Hepatocyte (in vitro differentiated cells): ENCODE results near the gene GFPT2. TPM values are rescaled to one million over a fixed set of nuclear protein-coding genes. Genes with fewer than 3 reads are reported as not detected.

Experiments
- DNase-seq: peaks from one replicate; pipeline ENCODE4 v3.0.0-alpha.2; 2016; ENCODE audit warnings: low spot score
- H2AFZ ChIP-seq: fragments of 200-600 bp; sonication (generic); 2 replicates; pipeline ENCODE4 v1.6.0; 2016; ENCODE audit warnings: antibody characterized with exemption, mild to moderate bottlenecking
- H3K27ac ChIP-seq: fragments of 200-600 bp; sonication (generic); 2 replicates; pipeline ENCODE4 v1.5.1; 2016; ENCODE audit warnings: mild to moderate bottlenecking
- H3K27me3 ChIP-seq: fragments of 200-600 bp; sonication (generic); 2 replicates; pipeline ENCODE4 v1.6.1; 2016
- H3K36me3 ChIP-seq: fragments of 200-600 bp; sonication (generic); replicated peaks from 2 replicates; pipeline ENCODE4 v1.5.1; 2016; ENCODE audit warnings: low read depth; ENCODE audit not compliant: insufficient read depth
- H3K4me1 ChIP-seq: fragments of 200-600 bp; sonication (generic); 2 replicates; pipeline ENCODE4 v1.5.1; 2016; ENCODE audit warnings: mild to moderate bottlenecking, moderate library complexity; ENCODE audit not compliant: insufficient read depth
- H3K4me2 ChIP-seq: fragments of 200-600 bp; sonication (generic); 2 replicates; pipeline ENCODE4 v1.6.0; 2016
- H3K4me3 ChIP-seq: fragments of 200-600 bp; sonication (generic); 2 replicates; pipeline ENCODE4 v1.5.1; 2016; ENCODE audit warnings: mild to moderate bottlenecking
- H3K79me2 ChIP-seq: fragments of 200-600 bp; sonication (generic); 2 replicates; pipeline ENCODE4 v1.6.0; 2017; ENCODE audit warnings: mild to moderate bottlenecking
- H3K9me2 ChIP-seq: fragments of 200-600 bp; sonication (generic); replicated peaks from 2 replicates; pipeline ENCODE4 v1.6.0; 2017; ENCODE audit warnings: mild to moderate bottlenecking; ENCODE audit not compliant: insufficient read depth
- H3K9me3 ChIP-seq: fragments of 200-600 bp; sonication (generic); 2 replicates; pipeline ENCODE4 v1.5.1; 2016; ENCODE audit warnings: low read depth, mild to moderate bottlenecking
- H4K20me1 ChIP-seq: fragments of 200-600 bp; sonication (generic); 2 replicates; pipeline ENCODE4 v1.6.0; 2016; ENCODE audit warnings: mild to moderate bottlenecking; ENCODE audit not compliant: insufficient read depth, poor library complexity, severe bottlenecking
- CTCF ChIP-seq: fragments of 200-600 bp; sonication (generic); IDR thresholded peaks from 2 replicates; pipeline ENCODE4 v1.5.1; 2016; ENCODE audit warnings: antibody characterized with exemption, mild to moderate bottlenecking; ENCODE audit not compliant: poor library complexity
- EZH2 ChIP-seq: fragments of 200-600 bp; sonication (generic); IDR thresholded peaks from 2 replicates; pipeline ENCODE4 v1.6.1; 2016; ENCODE audit warnings: antibody characterized with exemption, mild to moderate bottlenecking, borderline replicate concordance
- EZH2phosphoT487 ChIP-seq: fragments of 200-600 bp; sonication (generic); IDR thresholded peaks from one replicate; pipeline ENCODE4 v1.6.1; 2018; ENCODE audit warnings: antibody characterized with exemption, mild to moderate bottlenecking, low read depth, moderate library complexity; ENCODE audit not compliant: unreplicated experiment, severe bottlenecking
- WGBS: methylation state at CpG from one replicate; pipeline ENCODE4 v1.1.6; 2016; ENCODE audit warnings: low lambda C conversion rate; ENCODE audit errors: missing lambda C conversion rate; 5-methylcytosine and 5-hydroxymethylcytosine counted together
- polyA plus RNA-seq: library from polyadenylated mRNA; unstranded; fragments of >200 nt; fragmentation: Nextera tagmentation; extraction: Ambion mirVana; gene quantifications from 2 replicates; pipeline ENCODE4 v1.2.1, GENCODE V29; 2016
- total RNA-seq: library from RNA; depleted of rRNA; stranded (reverse); fragments of >200 nt; gene quantifications from 2 replicates; pipeline ENCODE4 v1.2.3, GENCODE V29; 2014

GFPT2 gene
- total and polyA plus RNA-seq, 2 experiments from 2014 or later: 15.9 to 44.6 TPM

- DNase-seq: no peak
Measured at GRCh38 chr5:180379355-180380070, 26.4 kb upstream of the GFPT2 start.

GRCh38 chr5:180378438-180379344 is 25.6 kb upstream of the GFPT2 start:
- Histone ChIP-seq H2AFZ (no peak overlapping the region), H4K20me1 (no peaks in the 10 kb centered on the region), H3K9me2 (no peaks in the 10 kb centered on the region), H3K27ac (no peak overlapping the region), H3K79me2 (no peaks in the 10 kb centered on the region), H3K4me1 (no peaks in the 10 kb centered on the region), H3K4me2 (no peak overlapping the region), H3K27me3 (no peaks in the 10 kb centered on the region), H3K4me3 (no peak overlapping the region), H3K36me3 (no peaks in the 10 kb centered on the region), H3K9me3 (no peaks in the 10 kb centered on the region)
- DNase-seq: no peak
- no peak for TF ChIP-seq CTCF
- no peak for TF ChIP-seq EZH2phosphoT487
- TF ChIP-seq EZH2: no peak
- 89% methylated on average over 9 of the region's 9 CpGs for WGBS

More at GRCh38 chr5:180379355-180380070, 26.4 kb upstream of the GFPT2 start:
- Histone ChIP-seq H3K4me3 (no peak overlapping the region), H4K20me1 (no peaks in the 10 kb centered on the region), H3K9me3 (no peaks in the 10 kb centered on the region), H2AFZ (no peak overlapping the region), H3K27me3 (no peaks in the 10 kb centered on the region), H3K36me3 (no peaks in the 10 kb centered on the region), H3K9me2 (no peaks in the 10 kb centered on the region), H3K79me2 (no peaks in the 10 kb centered on the region), H3K4me1 (no peaks in the 10 kb centered on the region), H3K4me2 (no peak overlapping the region), H3K27ac (no peak overlapping the region)
- WGBS: 92% methylated on average over 31 of the region's 31 CpGs
- no peak for TF ChIP-seq EZH2phosphoT487

GRCh38 chr5:180377556-180378197 is 24.5 kb upstream of the GFPT2 start:
- H3K9me2 ChIP-seq: no peaks in the 10 kb centered on the region
- 77% methylated on average over 13 of the region's 13 CpGs for WGBS
- H3K4me1 ChIP-seq: no peaks in the 10 kb centered on the region
- no peaks in the 10 kb centered on the region for H4K20me1 ChIP-seq
- H3K4me3 ChIP-seq: no peak overlapping the region
- no peak overlapping the region for H2AFZ ChIP-seq
- no peak overlapping the region for H3K4me2 ChIP-seq
- H3K9me3 ChIP-seq: no peaks in the 10 kb centered on the region
- no peaks in the 10 kb centered on the region for H3K79me2 ChIP-seq
- TF ChIP-seq EZH2phosphoT487: no peak
- no peak for TF ChIP-seq CTCF
- TF ChIP-seq EZH2: no peak
- DNase-seq: no peak
- no peak overlapping the region for H3K27ac ChIP-seq
- H3K27me3 ChIP-seq: no peaks in the 10 kb centered on the region
- H3K36me3 ChIP-seq: no peaks in the 10 kb centered on the region
